Activated T-helper 17 cell treated with anti-CD3 and anti-CD28 coated beads, Interleukin-2, amount 50 U/mL, for 72 hours (primary cell): ENCODE measurements around the gene PBX2. TPM values are rescaled to one million over a fixed set of nuclear protein-coding genes. Genes with fewer than 3 reads are reported as not detected.
A peak's percentile ranks its signal among the peaks of the same experiment; 100 is the strongest.
"Not testable (repeated sequence)": the region's sequence is repeated elsewhere in the genome, so short reads cannot be mapped to it uniquely, and the experiment has no call there.

Source experiments
- ATAC-seq: fragments of 150-1000 bp; cut with Tn5 transposase; replicated peaks from 2 replicates; pipeline ENCODE4 v1.10.0; 2021; ENCODE audit warnings: mild to moderate bottlenecking, moderate library complexity
- H3K27ac Mint-ChIP-seq: one replicate; pipeline ENCODE4 v1.8.0; 2022; ENCODE audit warnings: mixed read lengths
- H3K27me3 Mint-ChIP-seq: one replicate; pipeline ENCODE4 v1.8.0; 2022; ENCODE audit warnings: mixed read lengths
- H3K36me3 Mint-ChIP-seq: one replicate; pipeline ENCODE4 v1.8.0; 2022; ENCODE audit warnings: low read depth, mild to moderate bottlenecking, mixed read lengths
- H3K4me1 Mint-ChIP-seq: one replicate; pipeline ENCODE4 v1.8.0; 2022; ENCODE audit warnings: mixed read lengths
- H3K4me3 Mint-ChIP-seq: one replicate; pipeline ENCODE4 v1.8.0; 2022; ENCODE audit warnings: mild to moderate bottlenecking, mixed read lengths
- H3K9me3 Mint-ChIP-seq: one replicate; pipeline ENCODE4 v1.8.0; 2022; ENCODE audit warnings: mixed read lengths
- total RNA-seq, 2 donors: library from RNA; stranded (reverse); gene quantifications; one replicate each; pipeline ENCODE4 v1.2.3, GENCODE V29; 2022

PBX2 gene
- total RNA-seq, 2 donors from 2014 or later: 53.0 to 135 TPM

GRCh38 chr6:32195652-32195901, 5.6 kb upstream of the PBX2 start:
- peak; percentile 89 for ATAC-seq

GRCh38 chr6:32194825-32195651, 5.0 kb upstream of the PBX2 start:
- H3K27ac Mint-ChIP-seq: peak overlapping the region; percentile 97
- H3K4me3 Mint-ChIP-seq: peak overlapping the region; percentile 98
- ATAC-seq: no peak
- H3K36me3 Mint-ChIP-seq: peaks cover 30% of the 10 kb centered on the region
- no peaks in the 10 kb centered on the region for H3K9me3 Mint-ChIP-seq
- H3K27me3 Mint-ChIP-seq: no peaks in the 10 kb centered on the region
- H3K4me1 Mint-ChIP-seq: peaks cover 23% of the 10 kb centered on the region

More at GRCh38 chr6:32195652-32195901, 5.6 kb upstream of the PBX2 start:
- Mint-ChIP-seq H3K9me3 (no peaks in the 10 kb centered on the region), H3K4me1 (peaks cover 23% of the 10 kb centered on the region), H3K27ac (peak overlapping the region; percentile 97), H3K36me3 (peaks cover 24% of the 10 kb centered on the region), H3K4me3 (peak overlapping the region; percentile 98), H3K27me3 (peaks cover 3% of the 10 kb centered on the region)

GRCh38 chr6:32194388-32194787, 4.4 kb upstream of the PBX2 start:
- H3K4me1 Mint-ChIP-seq: peaks cover 23% of the 10 kb centered on the region

GRCh38 chr6:32193096-32193495, 3.1 kb upstream of the PBX2 start:
- Mint-ChIP-seq H3K27ac (peak overlapping the region; percentile 98), H3K4me3 (peak overlapping the region; percentile 98), H3K36me3 (peaks cover 48% of the 10 kb centered on the region), H3K4me1 (peaks cover 32% of the 10 kb centered on the region)
- not testable (repeated sequence) for ATAC-seq, H3K9me3 Mint-ChIP-seq, H3K27me3 Mint-ChIP-seq

More at GRCh38 chr6:32194388-32194787, 4.4 kb upstream of the PBX2 start:
- no peak for ATAC-seq
- peak overlapping the region; percentile 97 for H3K27ac Mint-ChIP-seq
- H3K36me3 Mint-ChIP-seq: peaks cover 35% of the 10 kb centered on the region
- H3K9me3 Mint-ChIP-seq: no peaks in the 10 kb centered on the region
- H3K4me3 Mint-ChIP-seq: peak overlapping the region; percentile 98
- no peaks in the 10 kb centered on the region for H3K27me3 Mint-ChIP-seq

GRCh38 chr6:32192608-32193039, 2.6 kb upstream of the PBX2 start, which contains the start of gene GPSM3:
Gene GPSM3 (minus strand): TSS chr6:32192643. CDS start chr6:32192513, 130 bp downstream.
- Mint-ChIP-seq H3K9me3 (no peaks in the 10 kb centered on the region), H3K36me3 (peaks cover 53% of the 10 kb centered on the region), H3K27ac (peak within 1 kb of the TSS; percentile 98), H3K27me3 (no peaks in the 10 kb centered on the region), H3K4me1 (peaks cover 34% of the 10 kb centered on the region), H3K4me3 (peak within 1 kb of the TSS; percentile 98)
- no peak for ATAC-seq

GRCh38 chr6:32191696-32192607, 1.9 kb upstream of the PBX2 start:
- Mint-ChIP-seq H3K4me1 (peaks cover 39% of the 10 kb centered on the region), H3K9me3 (no peaks in the 10 kb centered on the region), H3K27ac (peak overlapping the region; percentile 98), H3K27me3 (no peaks in the 10 kb centered on the region), H3K36me3 (peaks cover 59% of the 10 kb centered on the region), H3K4me3 (peak overlapping the region; percentile 98)
- no peak for ATAC-seq

- no peaks in the 10 kb centered on the region for H3K9me3 Mint-ChIP-seq
- H3K4me3 Mint-ChIP-seq: peak overlapping the region; percentile 98
- ATAC-seq: no peak
- peak overlapping the region; percentile 98 for H3K27ac Mint-ChIP-seq
- H3K36me3 Mint-ChIP-seq: peaks cover 68% of the 10 kb centered on the region
- no peaks in the 10 kb centered on the region for H3K27me3 Mint-ChIP-seq
- peaks cover 43% of the 10 kb centered on the region for H3K4me1 Mint-ChIP-seq
These were observed 1.1 kb upstream of the PBX2 start for GRCh38 chr6:32190911-32191677.

- Mint-ChIP-seq H3K36me3 (peaks cover 81% of the 10 kb centered on the region), H3K27ac (peak overlapping the region; percentile 98), H3K9me3 (no peaks in the 10 kb centered on the region), H3K4me1 (peaks cover 42% of the 10 kb centered on the region), H3K27me3 (no peaks in the 10 kb centered on the region), H3K4me3 (peak overlapping the region; percentile 98)
- ATAC-seq: no peak
These were observed 304 bp downstream of the PBX2 start for GRCh38 chr6:32189742-32190053.

GRCh38 chr6:32189069-32189741, 797 bp downstream of the PBX2 start:
- Mint-ChIP-seq H3K4me3 (peak overlapping the region; percentile 98), H3K27ac (peak overlapping the region; percentile 95), H3K4me1 (peaks cover 39% of the 10 kb centered on the region), H3K9me3 (no peaks in the 10 kb centered on the region), H3K36me3 (peaks cover 84% of the 10 kb centered on the region), H3K27me3 (no peaks in the 10 kb centered on the region)
- no peak for ATAC-seq

- Mint-ChIP-seq H3K9me3 (no peaks in the 10 kb centered on the region), H3K36me3 (peaks cover 90% of the 10 kb centered on the region), H3K27me3 (no peaks in the 10 kb centered on the region), H3K4me1 (peaks cover 33% of the 10 kb centered on the region), H3K27ac (peak overlapping the region; percentile 95), H3K4me3 (peak overlapping the region; percentile 98)
- ATAC-seq: no peak
These were observed 1.5 kb downstream of the PBX2 start for GRCh38 chr6:32188381-32189068.

- peak overlapping the region; percentile 88 for H3K27ac Mint-ChIP-seq
- H3K36me3 Mint-ChIP-seq: peaks cover 96% of the 10 kb centered on the region
- not testable (repeated sequence) for ATAC-seq, H3K9me3 Mint-ChIP-seq, H3K27me3 Mint-ChIP-seq
- H3K4me1 Mint-ChIP-seq: peaks cover 35% of the 10 kb centered on the region
- peak overlapping the region; percentile 98 for H3K4me3 Mint-ChIP-seq
These were observed 2.1 kb downstream of the PBX2 start for GRCh38 chr6:32187725-32188380.

GRCh38 chr6:32187009-32187709, 2.8 kb downstream of the PBX2 start:
- Mint-ChIP-seq H3K4me3 (peak overlapping the region; percentile 98), H3K9me3 (no peaks in the 10 kb centered on the region), H3K27ac (peak overlapping the region; percentile 88), H3K4me1 (peaks cover 36% of the 10 kb centered on the region), H3K27me3 (no peaks in the 10 kb centered on the region), H3K36me3 (peaks cover 96% of the 10 kb centered on the region)
- ATAC-seq: no peak
